ENCODE measurements around the gene KIAA1328.
A peak's percentile ranks its signal among the peaks of the same experiment; 100 is the strongest.

The KIAA1328 gene

DNA sequence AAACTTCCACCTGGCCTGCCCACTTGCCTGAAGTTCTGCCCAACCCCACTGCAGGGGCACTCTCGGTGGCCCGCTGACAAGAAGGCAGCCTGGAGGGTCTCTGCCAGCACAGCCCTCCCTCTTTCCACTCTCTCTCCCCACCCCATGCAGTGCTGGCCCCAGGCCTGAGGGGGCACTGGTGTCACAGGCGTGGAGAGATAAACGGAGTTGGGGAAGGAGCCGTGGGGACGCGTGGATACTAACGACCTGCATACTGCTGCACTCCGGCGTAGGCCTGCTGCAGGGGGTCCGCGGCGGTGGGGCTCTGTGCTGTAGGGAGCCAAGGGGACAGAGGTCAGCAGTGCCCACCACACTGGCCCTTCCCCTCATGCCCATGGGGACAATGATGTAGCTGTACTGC lies 437.4 kb downstream of the KIAA1328 start:
- TF ChIP-seq GATA1 (IDR thresholded peaks at IDR 0.05; ENCODE audit: low read depth, low read length) (no peak), POLR2A (IDR thresholded peaks at IDR 0.05; ENCODE audit: low read length) (no peak)
- DNase-seq, result no peak

DNA sequence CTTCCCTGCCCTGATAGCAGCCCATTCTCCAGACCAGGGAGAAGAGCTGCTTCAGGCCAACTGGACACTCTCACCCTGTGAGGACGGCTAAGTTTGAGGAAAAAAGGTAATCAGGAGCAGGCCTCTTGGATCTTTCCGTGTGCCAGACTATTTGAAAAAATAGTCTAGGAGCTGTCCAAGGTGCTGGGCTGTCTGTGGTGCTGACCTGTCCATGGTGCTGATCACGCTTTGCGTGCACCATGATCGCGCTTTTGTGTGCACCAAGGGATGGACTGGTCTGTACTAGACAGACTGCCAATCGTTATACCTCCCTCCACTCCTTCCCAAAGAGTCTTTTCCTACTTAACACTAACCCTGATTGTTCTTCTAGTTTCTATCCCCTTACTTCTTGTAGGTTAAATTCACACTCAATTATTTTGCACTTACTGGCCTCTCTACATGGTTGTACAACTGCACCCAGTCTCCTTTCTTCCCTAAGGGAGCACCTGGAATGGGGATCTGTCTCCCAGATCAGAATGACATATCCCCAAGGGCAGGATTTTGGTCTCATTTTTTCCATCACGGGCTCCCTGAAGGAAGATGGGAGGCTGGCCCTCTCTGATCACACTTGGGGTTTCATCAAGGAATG lies 441.2 kb downstream of the KIAA1328 start:
- TF ChIP-seq POLR2A (IDR thresholded peaks at IDR 0.05; ENCODE audit: low read length) (no peak), GATA1 (IDR thresholded peaks at IDR 0.05; ENCODE audit: low read depth, low read length) (no peak)
- peak; percentile 64 to 75 for DNase-seq

GRCh38 chr18:37270666-37271052 lies 441.7 kb downstream of the KIAA1328 start:
- no peak for DNase-seq
- TF ChIP-seq POLR2A (IDR thresholded peaks at IDR 0.05; ENCODE audit: low read length), result no peak
- TF ChIP-seq GATA1 (IDR thresholded peaks at IDR 0.05; ENCODE audit: low read depth, low read length), result no peak

GRCh38 chr18:37272226-37272625 lies 443.3 kb downstream of the KIAA1328 start:
- TF ChIP-seq GATA1 (IDR thresholded peaks at IDR 0.05; ENCODE audit: low read depth, low read length) (no peak), POLR2A (IDR thresholded peaks at IDR 0.05; ENCODE audit: low read length) (no peak)

GRCh38 chr18:37272841-37273240 lies 443.9 kb downstream of the KIAA1328 start:
- TF ChIP-seq POLR2A (IDR thresholded peaks at IDR 0.05; ENCODE audit: low read length) (no peak), GATA1 (IDR thresholded peaks at IDR 0.05; ENCODE audit: low read depth, low read length) (no peak)
- no peak for DNase-seq

More at GRCh38 chr18:37272226-37272625, 443.3 kb downstream of the KIAA1328 start:
- DNase-seq, result no peak

GRCh38 chr18:37274309-37275236 lies 445.6 kb downstream of the KIAA1328 start:
- no peak for DNase-seq
- TF ChIP-seq POLR2A (IDR thresholded peaks at IDR 0.05; ENCODE audit: low read length) (no peak), GATA1 (IDR thresholded peaks at IDR 0.05; ENCODE audit: low read depth, low read length) (no peak)

- TF ChIP-seq POLR2A (IDR thresholded peaks at IDR 0.05; ENCODE audit: low read length) (no peak), GATA1 (IDR thresholded peaks at IDR 0.05; ENCODE audit: low read depth, low read length) (no peak)
- DNase-seq, result no peak
These were observed 446.4 kb downstream of the KIAA1328 start for GRCh38 chr18:37275237-37275741.

DNA sequence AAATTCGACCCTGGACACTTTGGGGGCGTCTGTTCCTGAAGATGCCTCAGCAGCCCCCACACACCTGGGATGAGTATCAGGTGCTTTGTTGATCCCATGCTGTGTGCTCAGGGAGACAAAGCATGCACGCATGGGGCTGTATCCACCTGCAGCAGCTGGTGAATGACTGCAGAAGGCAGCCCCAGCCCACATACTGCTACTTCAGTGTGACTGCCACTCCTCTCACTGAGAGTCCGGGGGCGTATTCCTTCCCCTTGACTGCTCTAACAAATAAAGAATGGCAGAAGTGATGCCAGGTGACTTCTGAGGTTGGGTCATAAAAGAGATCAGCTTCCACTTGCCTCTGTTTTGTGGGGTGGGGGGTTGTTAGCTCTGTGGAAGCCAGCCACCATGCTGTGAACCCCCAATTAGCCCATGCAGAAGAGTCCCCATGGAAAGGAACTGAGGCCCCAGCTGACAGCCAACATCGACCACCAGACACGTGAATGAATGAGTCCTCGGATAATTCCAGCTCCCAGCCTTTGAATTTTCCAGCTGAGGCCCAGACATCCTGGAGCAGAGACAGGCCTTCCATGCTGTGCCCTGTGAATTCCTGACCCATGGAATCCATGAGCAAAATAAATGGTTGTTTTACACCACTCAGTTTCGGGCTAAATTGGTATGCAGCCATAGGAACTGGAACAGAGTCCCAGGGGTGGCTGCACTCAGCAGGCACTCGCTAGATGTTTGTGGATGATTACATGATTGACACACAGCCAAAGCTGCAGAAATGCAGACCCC lies 447.4 kb downstream of the KIAA1328 start:
- no peak for DNase-seq
- TF ChIP-seq POLR2A (IDR thresholded peaks at IDR 0.05; ENCODE audit: low read length) (no peak), GATA1 (IDR thresholded peaks at IDR 0.05; ENCODE audit: low read depth, low read length) (no peak)

GRCh38 chr18:37277804-37278203 lies 448.9 kb downstream of the KIAA1328 start:
- TF ChIP-seq GATA1 (IDR thresholded peaks at IDR 0.05; ENCODE audit: low read depth, low read length) (no peak), POLR2A (IDR thresholded peaks at IDR 0.05; ENCODE audit: low read length) (no peak)
- no peak for DNase-seq

All from erythroblast (primary cell).